Limb (tissue), 2 donors: Measurements from ENCODE around the gene PSMD6.
A peak's percentile ranks its signal among the peaks of the same experiment; 100 is the strongest.

Experiments
- DNase-seq, 2 donors: peaks; one replicate each; pipeline ENCODE4 v3.0.0-alpha.2; 2016; ENCODE audit errors: extremely low spot score in 2 of 2

The PSMD6 gene

DNA sequence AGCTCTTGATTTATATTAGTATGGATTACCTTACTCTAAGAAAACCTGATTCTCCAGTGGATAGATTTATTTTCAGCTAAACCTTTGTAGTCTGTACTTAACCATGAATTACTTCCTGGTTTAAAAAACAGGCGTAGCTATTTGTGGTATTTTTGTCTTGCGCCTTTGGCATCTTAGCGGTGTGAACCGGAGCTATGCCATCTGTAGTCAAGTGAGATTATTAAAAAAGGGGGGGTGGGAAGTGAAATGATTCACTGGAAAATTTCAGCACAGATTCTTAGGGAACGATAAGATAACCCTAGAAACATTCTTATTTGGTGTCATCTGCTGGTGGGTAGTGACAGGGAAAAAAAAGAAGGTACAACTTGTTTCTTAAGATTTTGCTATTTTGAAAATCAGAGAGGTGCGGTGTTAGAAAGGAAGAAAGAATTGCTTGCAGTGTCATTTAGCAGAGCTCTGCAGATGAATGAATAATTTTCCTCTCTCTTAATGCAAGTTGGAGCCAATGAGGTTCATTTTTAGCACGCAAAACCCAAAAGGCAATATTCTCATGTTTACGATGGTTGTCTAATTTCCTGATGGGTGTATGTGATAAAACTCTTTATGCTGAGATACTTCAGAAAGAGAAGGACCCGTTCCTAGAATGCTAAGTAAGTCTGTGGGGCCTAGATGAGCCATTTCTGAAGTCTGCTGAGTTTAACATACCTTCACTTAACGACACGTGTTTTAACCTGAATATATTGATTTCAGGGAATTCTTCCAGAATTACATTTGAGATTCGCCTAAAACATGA is 44.0 kb downstream of the PSMD6 start:
- no peak for DNase-seq

DNA sequence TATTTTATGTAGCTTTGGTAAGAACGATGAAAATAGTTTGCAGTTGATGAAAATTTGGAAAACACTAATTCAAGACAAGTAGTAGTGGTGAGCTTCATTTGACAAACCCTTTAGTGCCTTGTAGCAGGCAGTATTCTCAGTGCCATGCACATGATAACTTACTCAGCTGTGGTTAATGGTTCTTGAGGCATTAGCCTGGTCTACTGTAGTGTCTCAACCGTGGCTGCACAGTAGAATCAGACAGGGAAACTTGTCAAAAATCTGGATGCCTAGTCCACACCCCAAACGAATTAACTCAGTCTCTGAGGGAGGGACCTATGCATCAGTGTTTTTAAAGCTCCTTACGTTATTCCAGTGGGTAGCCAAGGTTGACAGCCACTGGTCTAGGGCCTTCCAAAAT is 45.4 kb downstream of the PSMD6 start:
- no peak for DNase-seq

GRCh38 chr3:63976872-63977200 is 46.5 kb downstream of the PSMD6 start:
- DNase-seq = no peak

DNA sequence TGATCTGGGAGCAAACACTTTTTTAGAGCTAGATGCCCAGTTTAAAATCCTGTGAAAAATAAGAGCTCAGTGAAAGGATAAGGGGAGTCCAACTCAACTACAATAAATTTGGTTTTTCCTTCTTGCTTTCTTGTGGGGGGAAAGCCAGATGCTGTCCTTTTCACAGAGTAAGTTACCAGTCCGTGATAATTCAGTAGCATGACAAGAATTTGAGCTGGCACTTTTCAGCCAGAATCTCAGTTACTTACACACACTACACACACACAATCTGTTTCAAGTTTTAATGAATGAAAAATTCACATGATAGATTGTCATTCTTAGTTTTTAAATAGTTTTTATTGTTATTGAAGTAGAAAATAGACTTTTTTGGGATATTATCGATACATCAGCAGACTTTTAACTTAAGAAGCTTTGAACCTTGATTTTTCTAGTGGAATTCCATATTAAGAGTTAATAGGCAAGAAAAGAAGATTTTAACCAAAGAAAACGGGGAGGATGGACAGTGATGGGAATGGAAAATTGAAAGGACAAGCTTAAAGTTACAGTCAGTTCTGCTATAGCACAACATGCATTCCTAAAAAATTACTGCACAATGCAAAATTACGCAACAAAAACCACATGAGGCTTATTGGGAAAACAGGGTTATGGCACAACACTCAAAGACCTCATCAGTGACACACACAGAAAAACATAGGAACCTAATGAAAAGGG is 47.0 kb downstream of the PSMD6 start:
- peak in 1 of 2 donors; percentile 22 for DNase-seq

- no peak for DNase-seq
These were observed 47.6 kb downstream of the PSMD6 start for GRCh38 chr3:63975723-63976122.

DNA sequence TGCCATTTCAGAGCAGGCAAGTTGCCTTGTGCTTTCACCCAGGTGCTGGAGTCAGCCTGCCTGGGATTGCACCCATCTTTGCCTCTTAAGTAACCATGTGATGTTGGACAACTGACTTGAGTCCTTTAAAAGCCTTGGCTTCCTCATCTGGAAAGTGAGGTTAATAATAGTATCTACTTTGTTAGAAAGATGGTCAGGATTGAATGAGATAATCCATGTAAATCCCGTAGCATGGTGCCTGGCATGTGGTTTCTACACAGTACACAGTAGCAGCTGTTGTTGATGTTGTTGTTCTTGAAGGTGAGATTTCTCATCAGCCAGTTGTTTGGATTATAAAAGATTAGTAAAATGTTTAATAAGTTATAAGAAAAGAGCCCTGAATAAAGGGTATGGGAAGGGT is 48.8 kb downstream of the PSMD6 start:
- no peak for DNase-seq

GRCh38 chr3:63973406-63973805 is 49.9 kb downstream of the PSMD6 start:
- DNase-seq = no peak

DNA sequence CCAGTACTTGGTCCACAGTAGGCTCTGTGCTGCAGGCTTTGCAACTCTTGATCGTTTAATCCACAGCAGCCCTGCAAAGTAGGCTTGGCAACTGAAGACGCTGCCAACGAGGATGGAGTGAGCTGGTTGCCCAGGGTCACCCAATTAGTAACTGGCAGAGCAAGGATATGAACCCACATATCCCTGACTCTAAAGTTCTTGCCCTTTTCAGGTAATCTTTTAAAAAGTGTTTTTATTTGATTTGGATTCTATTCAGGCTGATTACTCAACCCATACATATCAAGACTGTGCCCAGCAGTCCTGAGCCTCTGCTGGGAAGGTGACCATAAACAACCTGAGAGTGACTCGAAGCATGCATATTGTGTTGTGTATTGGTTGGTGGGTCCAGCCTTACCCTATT is 50.3 kb downstream of the PSMD6 start:
- no peak for DNase-seq

- DNase-seq = no peak
These were observed 51.1 kb downstream of the PSMD6 start for GRCh38 chr3:63972196-63972595.

GRCh38 chr3:63970631-63971475 is 52.4 kb downstream of the PSMD6 start:
- no peak for DNase-seq

DNA sequence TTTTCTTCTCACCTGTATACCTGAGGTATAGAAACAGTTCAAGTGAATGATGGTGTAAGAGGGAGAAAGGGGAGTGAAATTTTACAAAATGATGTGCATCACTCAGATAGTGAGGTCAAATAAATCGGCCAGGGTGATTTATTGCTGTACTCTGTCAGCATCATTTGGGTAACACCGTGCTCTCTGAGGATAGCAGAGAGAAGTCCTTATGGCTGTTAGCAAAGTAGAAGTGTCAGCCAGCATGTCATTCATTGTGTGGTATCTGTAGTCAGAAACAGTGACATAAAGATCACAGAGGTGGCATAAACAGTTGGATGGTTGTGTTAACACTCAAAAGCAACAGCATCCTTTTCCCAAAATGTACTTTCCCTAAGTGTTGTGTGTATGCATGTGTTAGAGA is 53.4 kb downstream of the PSMD6 start:
- DNase-seq = no peak

DNA sequence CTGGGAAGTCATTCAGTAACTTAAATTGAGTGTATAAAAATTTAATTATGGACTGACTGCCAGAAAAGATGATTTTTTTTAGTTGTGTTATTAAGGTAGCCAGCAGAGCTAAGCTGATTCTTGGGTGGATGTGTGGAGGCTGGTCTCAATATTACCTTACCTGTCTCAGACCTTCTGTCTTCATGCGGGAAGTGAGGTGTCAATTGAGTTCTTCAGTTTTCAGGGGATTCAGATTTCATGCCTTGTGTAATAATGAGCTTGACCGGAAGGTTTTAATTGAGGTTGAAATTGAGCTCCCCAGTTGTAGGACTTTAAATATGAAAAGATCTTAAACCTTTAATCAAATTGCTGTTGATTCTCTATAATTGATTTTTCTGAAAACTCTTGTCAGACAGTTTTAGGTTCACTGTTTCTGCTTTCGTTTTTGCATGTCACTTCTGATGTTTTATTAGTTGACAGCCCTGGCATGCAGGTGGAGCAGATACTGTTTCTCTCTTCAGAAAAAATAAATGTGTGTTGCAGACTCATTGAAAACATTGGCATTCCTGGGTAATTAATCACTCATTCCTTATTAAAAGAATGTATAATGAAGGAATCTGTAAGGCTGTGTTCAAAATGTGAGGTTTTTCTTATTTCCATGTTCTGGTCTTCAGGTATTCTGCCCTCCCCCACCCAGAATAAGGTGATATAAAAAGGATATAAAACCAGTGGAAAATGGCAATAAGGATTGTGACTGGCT is 54.5 kb downstream of the PSMD6 start:
- no peak for DNase-seq

GRCh38 chr3:63967675-63968611 is 55.4 kb downstream of the PSMD6 start:
- DNase-seq = peak in 1 of 2 donors; percentile 55

DNA sequence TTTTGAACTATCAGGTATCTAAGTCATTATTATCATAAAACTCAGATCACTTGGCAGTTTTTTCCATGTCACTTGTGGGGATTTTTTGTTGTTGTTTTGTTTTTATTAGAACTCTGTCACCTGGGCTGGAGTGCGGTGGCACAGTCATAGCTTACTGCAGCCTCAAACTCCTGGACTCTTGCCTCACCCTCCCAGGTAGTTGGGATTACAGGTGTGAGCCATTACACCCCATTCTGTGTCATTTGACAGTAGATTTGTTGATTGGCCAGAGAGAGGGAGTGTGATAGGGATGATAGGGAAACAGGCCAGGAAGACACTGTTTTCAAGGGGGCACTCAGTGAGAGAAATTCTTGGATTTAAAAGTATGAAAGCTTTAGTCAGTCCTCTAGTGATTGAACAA is 56.4 kb downstream of the PSMD6 start:
- no peak for DNase-seq

- no peak for DNase-seq
These were observed 57.3 kb downstream of the PSMD6 start for GRCh38 chr3:63966007-63966406.

GRCh38 chr3:63964681-63965485 is 58.4 kb downstream of the PSMD6 start:
- no peak for DNase-seq

DNA sequence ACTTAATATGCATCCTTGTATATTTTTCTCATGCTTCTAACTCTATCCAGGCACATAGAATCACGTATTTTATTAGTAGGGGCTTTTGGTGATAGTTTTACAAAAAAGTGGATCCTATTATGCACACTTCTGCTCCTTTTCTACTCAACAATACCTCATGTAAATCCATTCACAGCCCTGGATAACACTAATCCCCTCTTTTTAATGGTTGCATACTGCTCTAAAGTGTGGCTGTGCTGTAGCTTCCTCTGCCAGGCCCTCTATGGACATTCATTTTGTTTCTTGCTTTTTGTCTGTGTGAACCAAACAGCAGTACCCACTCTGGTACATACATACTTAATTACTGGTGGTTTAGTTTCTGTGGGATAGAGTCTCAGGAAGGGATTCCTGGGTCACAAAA is 59.8 kb downstream of the PSMD6 start:
- no peak for DNase-seq

- no peak for DNase-seq
These were observed 61.4 kb downstream of the PSMD6 start for GRCh38 chr3:63961891-63962290.
